Inflammatory macrophage treated with lipopolysaccharide for 4 hours (primary cell): ENCODE measurements around the gene AHSA1.

Source experiments
- DNase-seq: peaks from one replicate; pipeline ENCODE4 v3.0.0-alpha.2; 2020

AHSA1 gene

DNA sequence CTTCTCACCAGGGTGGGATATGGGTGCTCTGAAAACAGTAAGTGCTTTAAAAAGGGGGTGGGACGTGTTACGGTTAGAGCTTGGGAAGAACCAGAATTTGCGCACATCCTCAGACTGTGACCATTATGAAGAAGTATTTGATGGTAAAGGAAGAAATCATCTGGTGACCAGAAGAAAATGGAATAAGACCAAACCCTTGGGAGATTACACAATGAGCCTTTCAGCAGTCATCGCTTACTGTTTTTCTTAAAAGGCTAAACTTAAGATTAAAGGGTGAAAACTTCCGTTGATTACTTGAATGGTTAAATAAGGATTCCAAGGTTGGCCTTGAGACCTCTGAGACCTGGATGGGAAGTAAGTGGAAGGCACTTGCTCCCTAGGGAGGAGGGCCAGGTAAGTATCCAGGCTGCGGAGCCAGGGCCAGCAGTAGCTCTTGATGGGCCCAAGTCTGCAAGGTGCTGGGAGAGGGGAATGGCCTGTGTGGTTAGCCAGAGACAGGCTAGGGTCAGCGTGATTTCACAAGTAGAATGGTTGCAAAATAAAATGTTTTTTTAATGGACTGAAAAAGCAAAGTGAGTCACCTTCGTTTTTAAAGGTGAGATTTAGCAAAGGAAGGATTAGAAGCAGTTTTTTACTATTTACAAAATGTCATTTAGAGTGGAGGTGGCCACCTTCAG lies 53.7 kb downstream of the AHSA1 start:
- no peak for DNase-seq

DNA sequence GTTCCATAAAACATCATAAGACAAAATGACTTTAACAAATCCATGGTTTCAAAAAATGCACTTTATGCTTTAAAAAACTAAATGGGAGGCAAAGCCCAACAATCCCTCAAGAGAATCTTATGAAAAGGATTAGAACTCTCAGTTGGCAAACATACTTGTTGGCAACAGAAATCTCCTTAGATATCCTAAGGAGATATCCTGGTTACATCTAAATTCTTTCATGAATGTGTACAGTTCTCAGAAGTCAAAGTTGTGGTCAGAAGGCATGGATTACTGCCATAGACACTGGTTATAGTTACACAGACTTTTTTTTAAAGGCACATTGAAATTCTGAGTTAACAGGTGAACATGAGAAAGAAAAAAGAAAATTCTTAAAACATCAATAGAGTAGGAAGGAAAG lies 58.2 kb downstream of the AHSA1 start:
- DNase-seq, result no peak
